ENCODE results near the gene NEK11. TPM values are rescaled to one million over a fixed set of nuclear protein-coding genes. Genes with fewer than 3 reads are reported as not detected.

Gene NEK11
- total RNA-seq, 2 donors from 2014 or later: 1.8 to 10.3 TPM

GRCh38 chr3:131194816-131195215, 168.1 kb downstream of the NEK11 start:
- ATAC-seq (ENCODE audit: insufficient number of reproducible peaks, low FRiP score, low read depth) (no peak), DNase-seq (ENCODE audit: low spot score) (no peak)
- Histone ChIP-seq H3K36me3 (no peaks in the 10 kb centered on the region), H3K4me1 (ENCODE audit: control insufficient read depth in 1 of 2, low read depth in 2 of 2) (no peaks in the 10 kb centered on the region), H3K27me3 (replicated peaks; ENCODE audit: insufficient read depth) (no peaks in the 10 kb centered on the region), H3K9me3 (no peaks in the 10 kb centered on the region), H3K4me3 (no peak overlapping the region), H3K27ac (no peak overlapping the region)
- TF ChIP-seq CTCF (IDR thresholded peaks at IDR 0.05): no peak

DNA sequence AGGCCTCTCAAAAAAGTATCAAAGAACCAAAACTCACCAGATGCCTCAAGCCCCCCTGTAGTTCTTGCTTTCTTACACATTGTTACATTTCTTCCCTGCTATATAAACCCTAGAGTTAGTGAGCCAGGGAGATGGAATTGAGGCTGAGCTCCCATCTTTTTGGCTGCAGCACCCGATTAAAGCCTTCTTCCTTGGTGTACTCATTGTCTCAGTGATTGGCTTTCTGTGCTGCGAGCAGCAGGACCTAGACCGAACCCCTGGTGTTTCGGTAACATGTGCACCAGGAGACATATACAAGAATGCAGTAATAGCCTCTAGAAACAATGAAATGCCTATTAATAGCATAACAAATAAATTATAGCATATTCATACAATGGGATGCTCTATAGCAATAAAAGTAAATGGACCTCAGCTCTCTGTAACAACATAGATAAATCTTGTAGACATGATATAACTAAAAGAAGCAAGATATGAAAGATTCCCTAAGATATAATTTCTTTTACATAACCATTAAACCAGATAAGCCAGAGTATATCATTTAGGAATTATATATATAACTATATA, 174.0 kb downstream of the NEK11 start:
- DNase-seq (ENCODE audit: low spot score) (no peak), ATAC-seq (ENCODE audit: insufficient number of reproducible peaks, low FRiP score, low read depth) (no peak)
- no peak overlapping the region for H3K4me3 ChIP-seq
- H3K36me3 ChIP-seq: no peaks in the 10 kb centered on the region
- no peaks in the 10 kb centered on the region for H3K9me3 ChIP-seq
- no peaks in the 10 kb centered on the region for H3K27me3 ChIP-seq (replicated peaks; ENCODE audit: insufficient read depth)
- no peak for TF ChIP-seq CTCF (IDR thresholded peaks at IDR 0.05)
- H3K4me1 ChIP-seq (ENCODE audit: control insufficient read depth in 1 of 2, low read depth in 2 of 2): no peaks in the 10 kb centered on the region
- no peak overlapping the region for H3K27ac ChIP-seq

DNA sequence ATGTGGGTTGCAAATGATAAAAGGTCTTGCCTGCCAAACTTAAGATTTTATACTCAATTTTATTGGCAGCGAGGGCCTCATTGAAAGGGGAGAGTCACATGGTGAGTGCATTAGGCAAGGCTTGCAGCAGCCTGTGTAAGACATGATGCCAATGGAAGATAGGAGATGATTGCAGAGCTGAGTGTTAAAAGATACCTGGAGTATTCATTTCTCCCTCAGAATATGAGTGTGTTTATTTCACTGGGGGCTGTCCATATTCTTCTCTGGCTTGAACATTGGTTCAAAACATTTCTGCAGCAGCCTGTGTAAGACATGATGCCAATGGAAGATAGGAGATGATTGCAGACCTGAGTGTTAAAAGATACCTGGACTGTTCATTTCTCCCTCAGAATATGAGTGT, 189.7 kb downstream of the NEK11 start:
- no peak for DNase-seq (ENCODE audit: low spot score)
- Histone ChIP-seq H3K4me3 (no peak overlapping the region), H3K9me3 (no peaks in the 10 kb centered on the region), H3K27ac (peak overlapping the region; percentile 37 to 47), H3K4me1 (ENCODE audit: control insufficient read depth in 1 of 2, low read depth in 2 of 2) (peaks cover 3 to 21% of the 10 kb centered on the region in 2 donors), H3K36me3 (no peaks in the 10 kb centered on the region), H3K27me3 (replicated peaks; ENCODE audit: insufficient read depth) (no peaks in the 10 kb centered on the region)
- no peak for ATAC-seq (ENCODE audit: insufficient number of reproducible peaks, low FRiP score, low read depth)
- TF ChIP-seq CTCF (IDR thresholded peaks at IDR 0.05): no peak

DNA sequence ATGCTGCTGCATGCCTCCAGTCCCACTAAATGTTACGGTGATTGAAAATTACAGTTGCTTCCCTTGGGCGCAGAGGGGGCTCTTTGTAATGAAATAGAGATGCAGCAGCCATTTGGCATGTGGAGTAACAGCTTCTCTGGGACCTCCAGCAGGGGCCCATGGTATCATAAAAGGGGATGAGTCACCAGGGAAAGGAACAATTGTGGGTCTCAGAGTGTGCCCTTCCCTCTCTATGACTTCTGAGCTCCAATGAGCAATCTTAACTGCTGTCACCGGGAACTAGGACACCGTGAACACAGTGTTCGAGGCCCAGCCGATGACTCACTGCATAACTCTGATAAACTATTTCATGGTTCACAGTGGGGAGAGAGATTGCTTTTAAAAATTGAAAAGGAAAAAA, 190.1 kb downstream of the NEK11 start:
- ATAC-seq (ENCODE audit: insufficient number of reproducible peaks, low FRiP score, low read depth) (peak; percentile 72), DNase-seq (ENCODE audit: low spot score) (peak; percentile 12)
- Histone ChIP-seq H3K4me3 (no peak overlapping the region), H3K36me3 (no peaks in the 10 kb centered on the region), H3K4me1 (ENCODE audit: control insufficient read depth in 1 of 2, low read depth in 2 of 2) (peaks cover 3 to 21% of the 10 kb centered on the region in 2 donors), H3K27me3 (replicated peaks; ENCODE audit: insufficient read depth) (no peaks in the 10 kb centered on the region), H3K27ac (peak overlapping the region; percentile 37 to 47), H3K9me3 (no peaks in the 10 kb centered on the region)
- TF ChIP-seq CTCF (IDR thresholded peaks at IDR 0.05): no peak

- Histone ChIP-seq H3K4me1 (ENCODE audit: control insufficient read depth in 1 of 2, low read depth in 2 of 2) (peaks cover 3 to 21% of the 10 kb centered on the region in 2 donors), H3K9me3 (no peaks in the 10 kb centered on the region), H3K27ac (peak overlapping the region; percentile 37 to 47), H3K36me3 (no peaks in the 10 kb centered on the region), H3K27me3 (replicated peaks; ENCODE audit: insufficient read depth) (no peaks in the 10 kb centered on the region), H3K4me3 (no peak overlapping the region)
- ATAC-seq (ENCODE audit: insufficient number of reproducible peaks, low FRiP score, low read depth): no peak
- no peak for DNase-seq (ENCODE audit: low spot score)
- no peak for TF ChIP-seq CTCF (IDR thresholded peaks at IDR 0.05)
Observed at GRCh38 chr3:131217296-131217741, 190.6 kb downstream of the NEK11 start.

Measured in thoracic aorta (tissue), 2 donors.